PC-3 (cell line): ENCODE results near the gene AP3B1. TPM values are rescaled to one million over a fixed set of nuclear protein-coding genes. Genes with fewer than 3 reads are reported as not detected.

ENCODE experiments used
- ATAC-seq: fragments of 200-7000 bp; cut with Tn5 transposase; 2 replicates; pipeline ENCODE4 v1.9.1; 2020; ENCODE audit warnings: mild to moderate bottlenecking, moderate library complexity
- BruUV-seq: library from RNA; stranded (reverse); fragments of 400-500 nt; replicated peaks from 2 replicates; lab custom pipeline; 2021; lab: Mats Ljungman, UMichigan
- CTCF ChIA-PET: fragments of 300-600 bp; sonication (Branson Sonifier 250); formaldehyde crosslinking; loops from one replicate; lab custom pipeline; 2022; ENCODE audit warnings: antibody characterized with exemption; lab: Charles Lee
- POLR2A ChIA-PET: fragments of 300-600 bp; sonication (Branson Sonifier 250); formaldehyde crosslinking; loops from one replicate; lab custom pipeline; 2022; ENCODE audit warnings: antibody characterized with exemption; ENCODE audit not compliant: unreplicated experiment; lab: Charles Lee
- DNase-seq: peaks from one replicate; pipeline ENCODE4 v3.0.0-alpha.2; 2015
- H2AFZ ChIP-seq: fragments of 300-600 bp; sonication (generic); 2 replicates; pipeline ENCODE4 v1.6.0; 2016; ENCODE audit warnings: antibody characterized with exemption, low read length
- H3F3A ChIP-seq: fragments of 300-600 bp; sonication (generic); one replicate; pipeline ENCODE4 v1.6.0; 2017; ENCODE audit warnings: antibody characterized with exemption, low read length, control low read depth, mild to moderate bottlenecking; ENCODE audit not compliant: unreplicated experiment
- H3K27ac ChIP-seq: fragments of 300-600 bp; sonication (generic); 2 replicates; pipeline ENCODE4 v1.5.1; 2016; ENCODE audit warnings: mild to moderate bottlenecking, low read length
- H3K27me3 ChIP-seq: fragments of 300-600 bp; sonication (generic); 2 replicates; pipeline ENCODE4 v1.6.1; 2016; ENCODE audit warnings: low read length, mixed read lengths
- H3K36me3 ChIP-seq: fragments of 300-600 bp; sonication (generic); 2 replicates; pipeline ENCODE4 v1.6.1; 2016; ENCODE audit warnings: low read depth, mixed run types, low read length, mixed read lengths
- H3K4me1 ChIP-seq: fragments of 300-600 bp; sonication (generic); 2 replicates; pipeline ENCODE4 v1.5.1; 2016; ENCODE audit warnings: low read length; ENCODE audit not compliant: insufficient read depth
- H3K4me2 ChIP-seq: fragments of 300-600 bp; sonication (generic); 2 replicates; pipeline ENCODE4 v1.6.0; 2016; ENCODE audit warnings: low read length
- H3K4me3 ChIP-seq: fragments of 300-600 bp; sonication (generic); 2 replicates; pipeline ENCODE4 v1.5.1; 2016; ENCODE audit warnings: mild to moderate bottlenecking, low read length, mixed read lengths
- H3K79me2 ChIP-seq: fragments of 300-600 bp; sonication (generic); 2 replicates; pipeline ENCODE4 v1.6.1; 2017; ENCODE audit warnings: low read length, mixed read lengths
- H3K9ac ChIP-seq: fragments of 300-600 bp; sonication (generic); 2 replicates; pipeline ENCODE4 v1.6.0; 2016; ENCODE audit warnings: mild to moderate bottlenecking, low read length
- H3K9me2 ChIP-seq: fragments of 300-600 bp; sonication (generic); replicated peaks from 2 replicates; pipeline ENCODE4 v1.6.1; 2016; ENCODE audit warnings: mixed run types, low read length, mixed read lengths
- H3K9me3 ChIP-seq: fragments of 300-600 bp; sonication (generic); 2 replicates; pipeline ENCODE4 v1.6.1; 2016; ENCODE audit warnings: low read length, mixed read lengths
- H4K20me1 ChIP-seq: fragments of 300-600 bp; sonication (generic); 2 replicates; pipeline ENCODE4 v1.6.1; 2016; ENCODE audit warnings: low read length, mixed read lengths
- CTCF ChIP-seq: fragments of 300-600 bp; sonication (generic); conservative IDR thresholded peaks from 2 replicates; pipeline ENCODE4 v1.5.1; 2017; ENCODE audit warnings: antibody characterized with exemption, low read depth, mild to moderate bottlenecking, low read length
- EZH2 ChIP-seq: fragments of 300-600 bp; sonication (generic); IDR thresholded peaks from one replicate; pipeline ENCODE4 v1.6.1; 2017; ENCODE audit warnings: antibody characterized with exemption, mild to moderate bottlenecking, low read length; ENCODE audit not compliant: unreplicated experiment
- EZH2phosphoT487 ChIP-seq: fragments of 300-600 bp; sonication (generic); IDR thresholded peaks from 2 replicates; pipeline ENCODE4 v1.6.1; 2018; ENCODE audit warnings: mild to moderate bottlenecking, antibody characterized with exemption, low read length, borderline replicate concordance
- intact Hi-C: fragments of 100-400 bp; cut with micrococcal nuclease; formaldehyde crosslinking; loops from 2 replicates; pipeline ENCODE4 v1.9.0; 2023
- total RNA-seq: library from RNA; depleted of rRNA; stranded (reverse); fragments of >200 nt; gene quantifications from 2 replicates; pipeline ENCODE4 v1.2.3, GENCODE V29; 2014

AP3B1 gene
- total RNA-seq, 1 experiment from 2014 or later = 25.7 TPM

- ATAC-seq = no peak
- Histone ChIP-seq H2AFZ (no peak overlapping the region), H3F3A (no peaks in the 10 kb centered on the region)
Observed at GRCh38 chr5:77958642-77959330, 335.7 kb downstream of the AP3B1 start.

GRCh38 chr5:77957931-77958521 lies 336.5 kb downstream of the AP3B1 start:
- intact Hi-C loops = no loop called here
- no peak for ATAC-seq
- TF ChIP-seq EZH2phosphoT487 (no peak), CTCF (no peak), EZH2 (no peak)
- H3K9ac ChIP-seq = no peak overlapping the region
- H3F3A ChIP-seq = no peaks in the 10 kb centered on the region
- no peaks in the 10 kb centered on the region for H3K9me2 ChIP-seq
- no peak overlapping the region for H2AFZ ChIP-seq
- H3K36me3 ChIP-seq = no peaks in the 10 kb centered on the region
- BruUV-seq = no TSS peak
- H4K20me1 ChIP-seq = no peaks in the 10 kb centered on the region
- no peak for DNase-seq
- H3K9me3 ChIP-seq = no peaks in the 10 kb centered on the region
- H3K4me2 ChIP-seq = no peak overlapping the region
- H3K79me2 ChIP-seq = no peaks in the 10 kb centered on the region
- POLR2A ChIA-PET = no interaction called here
- CTCF ChIA-PET = no interaction called here
- no peaks in the 10 kb centered on the region for H3K4me1 ChIP-seq
- no peak overlapping the region for H3K4me3 ChIP-seq
- H3K27ac ChIP-seq = no peak overlapping the region
- H3K27me3 ChIP-seq = no peaks in the 10 kb centered on the region

More at GRCh38 chr5:77958642-77959330, 335.7 kb downstream of the AP3B1 start:
- ChIA-PET CTCF (no interaction called here), POLR2A (no interaction called here)
- no TSS peak for BruUV-seq
- Histone ChIP-seq H4K20me1 (no peaks in the 10 kb centered on the region), H3K9me2 (no peaks in the 10 kb centered on the region), H3K36me3 (no peaks in the 10 kb centered on the region), H3K4me1 (no peaks in the 10 kb centered on the region), H3K9me3 (no peaks in the 10 kb centered on the region), H3K27me3 (no peaks in the 10 kb centered on the region), H3K27ac (no peak overlapping the region), H3K9ac (no peak overlapping the region), H3K4me3 (no peak overlapping the region), H3K79me2 (no peaks in the 10 kb centered on the region), H3K4me2 (no peak overlapping the region)
- intact Hi-C loops = no loop called here
- no peak for DNase-seq
- TF ChIP-seq CTCF (no peak), EZH2phosphoT487 (no peak), EZH2 (no peak)

GRCh38 chr5:77957516-77957915 lies 337.0 kb downstream of the AP3B1 start:
- BruUV-seq = no TSS peak
- intact Hi-C loops = no loop called here

More at GRCh38 chr5:77957516-77957915, 337.0 kb downstream of the AP3B1 start:
- no peak overlapping the region for H2AFZ ChIP-seq
- TF ChIP-seq EZH2phosphoT487 (no peak), CTCF (no peak), EZH2 (no peak)
- H3K4me2 ChIP-seq = no peak overlapping the region
- no peaks in the 10 kb centered on the region for H3K9me3 ChIP-seq
- H3F3A ChIP-seq = no peaks in the 10 kb centered on the region
- CTCF ChIA-PET = no interaction called here
- no peaks in the 10 kb centered on the region for H4K20me1 ChIP-seq
- no peak overlapping the region for H3K9ac ChIP-seq
- DNase-seq (no peak), ATAC-seq (no peak)
- H3K4me3 ChIP-seq = no peak overlapping the region
- no peaks in the 10 kb centered on the region for H3K36me3 ChIP-seq
- H3K4me1 ChIP-seq = peaks cover 4% of the 10 kb centered on the region; the same call in 1 of the 2 replicates
- H3K9me2 ChIP-seq = no peaks in the 10 kb centered on the region
- H3K27me3 ChIP-seq = no peaks in the 10 kb centered on the region
- POLR2A ChIA-PET = no interaction called here
- no peaks in the 10 kb centered on the region for H3K79me2 ChIP-seq
- no peak overlapping the region for H3K27ac ChIP-seq
